Astrocyte of the cerebellum (primary cell): ENCODE results near the gene ATRIP.

Source experiments
- DNase-seq: peaks from one replicate; pipeline ENCODE4 v3.0.0-alpha.2; 2011; ENCODE audit warnings: low read depth
- H3K4me3 ChIP-seq: 2 replicates; pipeline ENCODE4 v1.5.1; 2011; ENCODE audit warnings: mild to moderate bottlenecking, low read depth, low read length, moderate library complexity
- in situ Hi-C: cut with HindIII; loops from 2 replicates; pipeline ENCODE4 v1.10.0; 2017; ENCODE audit warnings: low sequenced_read_pairs
- TF ChIP-seq, protein P1 (sequence below): IDR thresholded peaks from 2 replicates; pipeline ENCODE4 v1.5.1; 2012; ENCODE audit warnings: low read length, low read depth, moderate library complexity, mild to moderate bottlenecking; ENCODE audit errors: missing control alignments

Gene ATRIP

DNA sequence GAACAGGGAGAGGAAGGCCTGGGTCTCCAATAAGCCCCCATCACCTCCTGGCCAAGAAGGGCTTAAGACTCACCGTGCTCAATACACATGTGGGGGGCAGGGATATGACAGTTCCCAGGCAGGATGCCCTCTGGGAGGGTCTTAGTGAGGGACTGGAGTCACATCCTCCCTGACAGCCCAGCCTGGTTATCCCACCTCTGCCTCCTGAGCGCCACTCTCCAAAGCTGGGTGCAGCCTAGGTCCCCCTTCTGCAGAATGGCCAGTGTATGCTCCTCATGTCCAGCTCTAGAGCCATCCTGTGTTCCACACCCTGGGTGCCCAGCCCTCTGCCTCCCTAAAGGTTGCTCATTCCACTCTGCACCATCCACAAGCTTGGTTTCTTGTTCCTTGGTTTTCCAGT is 58.6 kb downstream of the ATRIP start:
- no peak overlapping the region for H3K4me3 ChIP-seq
- TF ChIP-seq, protein P1, sequence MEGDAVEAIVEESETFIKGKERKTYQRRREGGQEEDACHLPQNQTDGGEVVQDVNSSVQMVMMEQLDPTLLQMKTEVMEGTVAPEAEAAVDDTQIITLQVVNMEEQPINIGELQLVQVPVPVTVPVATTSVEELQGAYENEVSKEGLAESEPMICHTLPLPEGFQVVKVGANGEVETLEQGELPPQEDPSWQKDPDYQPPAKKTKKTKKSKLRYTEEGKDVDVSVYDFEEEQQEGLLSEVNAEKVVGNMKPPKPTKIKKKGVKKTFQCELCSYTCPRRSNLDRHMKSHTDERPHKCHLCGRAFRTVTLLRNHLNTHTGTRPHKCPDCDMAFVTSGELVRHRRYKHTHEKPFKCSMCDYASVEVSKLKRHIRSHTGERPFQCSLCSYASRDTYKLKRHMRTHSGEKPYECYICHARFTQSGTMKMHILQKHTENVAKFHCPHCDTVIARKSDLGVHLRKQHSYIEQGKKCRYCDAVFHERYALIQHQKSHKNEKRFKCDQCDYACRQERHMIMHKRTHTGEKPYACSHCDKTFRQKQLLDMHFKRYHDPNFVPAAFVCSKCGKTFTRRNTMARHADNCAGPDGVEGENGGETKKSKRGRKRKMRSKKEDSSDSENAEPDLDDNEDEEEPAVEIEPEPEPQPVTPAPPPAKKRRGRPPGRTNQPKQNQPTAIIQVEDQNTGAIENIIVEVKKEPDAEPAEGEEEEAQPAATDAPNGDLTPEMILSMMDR: no peak
- no peak for DNase-seq
- in situ Hi-C loops: loop anchor here (5.0 kb wide), 1 partner anchor 33 kb away; no protein-coding TSS in a partner anchor

DNA sequence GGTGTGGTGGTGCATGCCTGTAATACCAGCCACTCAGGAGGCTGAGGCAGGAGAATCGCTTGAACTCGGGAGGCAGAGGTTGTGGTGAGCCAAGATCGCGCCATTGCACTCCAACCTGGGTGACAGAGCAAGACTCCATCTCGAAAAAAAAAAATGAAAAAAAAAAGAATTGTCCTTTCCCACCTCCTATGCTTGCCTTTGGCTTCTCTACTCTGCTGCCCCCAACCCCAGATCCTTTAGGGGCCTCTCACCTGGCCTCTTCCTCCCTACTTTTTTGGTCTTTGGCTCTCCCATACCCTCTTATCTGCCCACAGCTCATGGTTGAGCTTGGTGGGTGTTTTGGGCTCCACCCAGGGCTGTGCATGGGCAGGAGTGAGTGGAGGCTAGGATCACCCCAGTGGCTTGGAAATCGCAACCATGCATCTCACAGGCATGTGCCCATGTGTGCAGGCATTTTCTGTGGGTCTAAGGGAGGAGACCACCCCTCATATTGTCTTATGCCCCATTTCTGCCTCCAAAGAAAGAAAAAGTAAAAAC is 59.5 kb downstream of the ATRIP start:
- in situ Hi-C loops: loop anchor here (5.0 kb wide), 1 partner anchor 34 kb away; no protein-coding TSS in a partner anchor
- TF ChIP-seq, protein P1: no peak
- H3K4me3 ChIP-seq: no peak overlapping the region
- DNase-seq: no peak

DNA sequence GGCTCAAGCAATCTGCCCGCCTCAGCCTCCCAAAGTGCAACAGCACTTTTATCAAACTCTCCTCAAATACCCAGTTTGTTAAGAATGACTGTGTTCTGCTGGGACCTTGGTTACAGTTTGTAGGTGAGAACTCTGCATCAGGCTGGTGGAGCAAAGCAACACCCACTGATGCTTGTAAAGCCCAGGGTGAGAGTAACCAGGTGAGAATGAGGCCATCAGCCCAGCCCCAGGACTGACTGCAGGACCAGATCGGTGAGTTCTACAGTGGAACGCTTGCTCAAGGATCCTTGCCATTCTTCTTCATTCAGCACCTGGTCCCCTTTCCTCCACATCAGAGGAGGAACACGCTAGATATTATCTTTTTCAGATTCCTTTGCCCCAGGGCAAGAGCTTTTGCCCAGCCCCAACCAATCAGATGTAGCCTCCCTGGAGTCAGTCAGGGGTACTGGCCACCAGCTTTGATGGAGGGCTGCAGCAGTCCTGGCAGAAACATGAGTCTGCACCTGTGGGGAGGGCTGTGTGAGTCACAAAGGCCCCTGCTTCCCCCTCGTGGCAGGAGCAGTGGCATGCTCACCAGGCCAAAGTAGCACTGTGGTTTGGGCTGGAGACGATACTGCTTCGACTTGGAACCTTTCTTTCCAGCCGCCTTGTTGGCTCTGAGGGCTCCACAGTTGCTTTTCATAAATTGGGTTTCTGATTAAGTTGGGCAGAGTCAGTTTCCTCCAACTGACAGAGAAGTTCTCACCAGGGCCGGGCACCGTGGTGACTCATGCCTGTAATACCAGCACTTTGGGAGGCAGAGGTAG is 60.9 kb downstream of the ATRIP start:
- in situ Hi-C loops: loop anchor here (5.0 kb wide), 1 partner anchor 35 kb away; no protein-coding TSS in a partner anchor
- DNase-seq: peak; percentile 63
- no peak overlapping the region for H3K4me3 ChIP-seq
- TF ChIP-seq, protein P1: peak; percentile 67

DNA sequence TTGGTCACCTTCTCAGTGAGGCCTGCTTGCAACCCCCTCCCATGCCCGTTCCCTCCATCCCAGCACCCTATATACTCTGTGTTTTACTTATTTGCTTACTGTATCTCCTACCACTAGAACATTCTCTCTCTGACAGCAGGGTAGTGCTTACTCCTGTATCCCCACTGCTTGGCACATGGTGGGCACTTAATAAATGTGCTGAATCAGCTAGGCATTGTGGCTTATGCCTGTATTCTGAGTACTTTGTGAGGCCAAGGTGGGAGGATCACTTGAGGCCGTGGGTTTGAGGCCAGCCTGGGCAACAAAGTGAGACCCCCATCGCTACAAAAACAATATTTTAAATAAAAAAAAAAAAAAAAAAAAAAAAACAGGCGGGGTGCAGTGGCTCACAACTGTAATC is 65.0 kb downstream of the ATRIP start:
- DNase-seq: no peak
- TF ChIP-seq, protein P1: no peak
- no peak overlapping the region for H3K4me3 ChIP-seq
- in situ Hi-C loops: no loop called here

DNA sequence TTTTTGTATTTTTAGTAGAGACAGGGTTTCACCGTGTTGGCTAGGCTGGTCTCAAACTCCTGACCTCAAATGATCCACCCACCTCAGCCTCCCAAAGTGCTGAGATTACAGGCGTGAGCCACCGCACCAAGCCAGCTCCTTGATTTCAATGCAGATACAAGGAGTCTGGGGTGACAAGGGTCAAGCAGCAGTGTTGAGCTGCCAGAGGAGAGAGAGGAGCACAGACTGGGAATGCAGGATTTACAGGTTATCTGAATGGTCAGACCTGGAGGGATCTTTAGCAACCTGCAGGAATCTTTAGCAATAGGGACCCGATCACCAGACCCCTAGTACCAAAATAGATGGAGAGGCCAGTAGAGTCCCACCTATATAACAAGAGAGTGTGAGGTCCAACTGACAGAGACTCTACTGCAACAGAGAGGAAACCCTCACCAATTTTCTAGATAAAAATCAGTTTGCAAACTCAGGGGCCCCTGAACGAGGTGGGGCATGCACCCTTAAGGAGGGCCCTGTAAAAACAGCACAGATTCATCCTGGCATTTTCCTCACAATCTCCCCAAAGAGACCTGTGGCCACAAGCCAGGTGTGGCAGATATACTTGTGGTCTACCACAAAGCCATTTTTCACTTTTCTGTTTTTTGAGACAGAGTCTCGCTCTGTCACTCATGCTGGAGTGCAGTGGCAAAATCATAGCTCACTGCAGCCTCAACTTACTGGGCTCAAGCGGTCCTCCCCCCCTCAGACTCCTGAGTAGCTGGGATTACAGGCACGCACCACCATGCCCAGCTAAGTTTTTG is 68.1 kb downstream of the ATRIP start:
- in situ Hi-C loops: no loop called here
- H3K4me3 ChIP-seq: no peak overlapping the region
- TF ChIP-seq, protein P1: no peak
- no peak for DNase-seq
